Stimulated activated CD4-positive, alpha-beta T cell treated with anti-CD3 and anti-CD28 coated beads, Interleukin-12 subunit alpha, Interleukin-12 subunit beta, amount 100 ng/mL, for 24 hours (primary cell): ENCODE results near the gene DEFB124.
"Not testable (repeated sequence)": the region's sequence is repeated elsewhere in the genome, so short reads cannot be mapped to it uniquely, and the experiment has no call there.

Source experiments
- DNase-seq, 2 experiments: peaks; one replicate each; pipeline ENCODE4 v3.0.0-alpha.2; 2020; ENCODE audit warnings: low read depth in 2 of 2

DEFB124 gene, protein sequence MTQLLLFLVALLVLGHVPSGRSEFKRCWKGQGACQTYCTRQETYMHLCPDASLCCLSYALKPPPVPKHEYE

GRCh38 chr20:31474758-31475427 is at the start of gene DEFB124, which contains the start of gene REM1:
DEFB124 (minus strand) TSS chr20:31475127; CDS start chr20:31473013, 2,114 bp downstream.
REM1 (plus strand) TSS chr20:31475288; CDS start chr20:31476446, 1,158 bp downstream.
- no peak for DNase-seq

- DNase-seq, result no peak
Observed at GRCh38 chr20:31523361-31524283, 48.7 kb upstream of the DEFB124 start.

GRCh38 chr20:31522731-31523130 is 47.8 kb upstream of the DEFB124 start:
- DNase-seq, result no peak

DNA sequence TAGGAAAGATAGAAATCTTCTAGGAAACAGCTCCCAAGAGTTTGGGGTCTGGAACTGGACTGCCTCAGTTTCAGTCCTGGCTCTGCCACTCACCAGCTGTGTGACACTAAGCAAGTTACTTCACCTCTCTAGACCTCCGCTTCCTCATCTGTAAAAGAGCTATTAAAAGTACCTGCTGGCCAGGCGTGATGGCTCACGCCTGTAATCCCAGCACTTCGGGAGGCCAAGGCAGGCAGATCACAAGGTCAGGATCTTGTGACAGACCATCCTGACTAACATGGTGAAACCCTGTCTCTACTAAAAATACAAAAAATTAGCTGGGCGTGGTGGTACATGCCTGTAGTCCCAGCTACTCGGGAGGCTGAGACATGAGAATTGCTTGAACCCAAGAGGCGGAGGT is 46.3 kb upstream of the DEFB124 start:
- DNase-seq, result not testable (repeated sequence)

DNA sequence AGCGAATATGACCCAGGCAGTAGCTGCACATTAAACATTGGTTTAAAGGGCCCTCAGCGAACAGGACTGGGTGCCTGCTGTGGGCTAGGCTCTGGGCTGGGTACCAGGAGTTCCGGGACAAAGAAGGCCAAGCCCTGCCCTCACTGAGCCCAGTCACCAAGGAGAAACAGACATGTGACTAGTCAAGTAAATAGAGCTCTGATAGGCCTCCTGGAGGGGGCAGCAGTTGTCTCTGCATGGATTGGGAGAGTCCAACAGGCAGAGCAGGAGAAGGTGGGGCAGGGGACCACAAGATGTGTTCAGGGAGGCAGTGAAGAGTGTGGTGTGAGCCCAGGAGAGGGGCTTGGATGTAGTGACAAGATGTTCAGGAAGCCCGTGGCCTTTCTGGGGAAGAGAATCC is 42.4 kb upstream of the DEFB124 start:
- DNase-seq, result no peak

DNA sequence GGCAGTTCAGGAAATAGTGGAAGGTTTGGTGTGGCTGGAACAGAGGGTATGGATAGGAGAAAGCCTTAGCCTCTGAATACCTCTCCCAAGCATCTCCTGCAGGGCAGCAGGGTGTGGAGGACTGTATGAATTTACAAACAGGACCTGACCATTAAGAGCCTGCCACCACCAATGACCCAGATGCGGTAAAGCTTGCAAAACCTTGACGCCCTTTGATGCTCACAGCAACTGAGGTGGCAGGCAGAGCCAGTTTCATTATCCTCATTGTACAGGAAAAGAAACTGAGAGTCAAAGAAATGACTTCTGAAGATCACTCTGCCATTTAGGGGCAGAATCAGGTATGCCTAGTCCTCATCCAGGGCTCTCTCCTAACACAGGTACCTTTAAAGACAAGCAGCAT is 41.7 kb upstream of the DEFB124 start:
- no peak for DNase-seq

DNA sequence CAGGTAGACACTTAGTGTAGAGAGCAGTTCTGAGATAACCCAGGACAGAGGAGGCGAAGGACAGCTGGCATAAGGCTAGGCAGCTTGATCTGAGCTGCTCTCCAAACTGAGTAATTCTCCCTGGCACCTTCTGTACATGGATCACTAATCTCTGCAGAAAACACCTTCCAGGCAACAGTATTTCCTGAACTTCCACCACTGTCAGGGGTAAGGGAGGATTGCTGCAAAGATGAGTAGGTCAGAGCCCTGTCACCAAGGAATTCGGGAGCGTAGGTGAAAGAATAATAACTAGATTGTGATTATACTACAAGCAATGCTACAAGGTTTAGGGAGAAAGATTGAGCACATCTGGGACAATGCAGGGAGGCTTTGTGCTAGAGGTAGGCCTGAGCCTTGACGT is 41.2 kb upstream of the DEFB124 start:
- DNase-seq, result no peak

DNA sequence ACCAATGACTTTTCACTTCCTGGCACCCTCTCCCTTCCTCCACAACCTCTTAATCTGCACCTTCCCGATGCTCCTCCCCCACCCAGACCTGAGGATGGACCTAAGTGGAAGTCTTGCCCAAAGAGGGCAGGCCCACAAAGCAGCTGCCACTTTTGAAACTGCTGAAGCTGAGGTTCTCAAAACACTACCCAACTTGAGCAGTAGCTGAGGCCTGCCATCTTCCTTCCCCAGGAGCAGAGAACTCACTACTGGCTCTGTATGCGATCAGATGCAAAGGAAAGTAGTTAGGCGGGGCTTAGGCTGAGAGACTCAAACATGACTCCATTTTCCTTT is 40.8 kb upstream of the DEFB124 start:
- DNase-seq, result no peak

DNA sequence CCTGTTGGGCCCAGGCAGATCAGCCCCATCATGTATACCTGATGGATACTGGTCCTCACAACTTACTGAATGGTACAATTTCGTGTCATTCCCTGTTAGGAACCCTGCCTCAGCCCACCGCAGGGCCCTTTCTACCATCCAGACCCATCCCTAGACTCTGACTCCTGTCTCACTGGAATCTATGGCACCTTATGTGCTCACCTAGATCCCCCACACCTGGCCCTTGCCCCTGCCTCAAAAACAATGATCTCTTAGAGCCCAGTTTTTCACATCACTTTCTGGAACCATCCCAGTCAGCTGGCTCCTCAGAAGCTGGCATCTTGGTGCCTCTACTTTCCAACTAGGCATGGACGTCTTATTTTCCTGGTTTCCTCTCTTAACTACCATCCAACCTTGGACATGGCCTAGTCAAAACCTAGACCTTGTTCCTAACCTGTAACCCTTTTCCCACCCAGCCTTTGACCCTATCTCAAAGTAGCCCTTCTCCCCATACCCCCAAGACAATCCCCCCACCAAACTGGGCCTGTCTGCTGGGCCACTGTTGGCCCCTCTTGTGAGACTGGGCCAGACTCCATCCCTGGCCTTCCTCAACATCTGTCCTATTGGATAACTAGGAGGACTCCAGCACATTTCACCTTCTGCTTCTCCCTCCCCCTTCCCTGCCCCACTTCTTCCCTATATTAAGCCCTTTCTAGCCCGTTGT is 40.3 kb upstream of the DEFB124 start:
- no peak for DNase-seq

DNA sequence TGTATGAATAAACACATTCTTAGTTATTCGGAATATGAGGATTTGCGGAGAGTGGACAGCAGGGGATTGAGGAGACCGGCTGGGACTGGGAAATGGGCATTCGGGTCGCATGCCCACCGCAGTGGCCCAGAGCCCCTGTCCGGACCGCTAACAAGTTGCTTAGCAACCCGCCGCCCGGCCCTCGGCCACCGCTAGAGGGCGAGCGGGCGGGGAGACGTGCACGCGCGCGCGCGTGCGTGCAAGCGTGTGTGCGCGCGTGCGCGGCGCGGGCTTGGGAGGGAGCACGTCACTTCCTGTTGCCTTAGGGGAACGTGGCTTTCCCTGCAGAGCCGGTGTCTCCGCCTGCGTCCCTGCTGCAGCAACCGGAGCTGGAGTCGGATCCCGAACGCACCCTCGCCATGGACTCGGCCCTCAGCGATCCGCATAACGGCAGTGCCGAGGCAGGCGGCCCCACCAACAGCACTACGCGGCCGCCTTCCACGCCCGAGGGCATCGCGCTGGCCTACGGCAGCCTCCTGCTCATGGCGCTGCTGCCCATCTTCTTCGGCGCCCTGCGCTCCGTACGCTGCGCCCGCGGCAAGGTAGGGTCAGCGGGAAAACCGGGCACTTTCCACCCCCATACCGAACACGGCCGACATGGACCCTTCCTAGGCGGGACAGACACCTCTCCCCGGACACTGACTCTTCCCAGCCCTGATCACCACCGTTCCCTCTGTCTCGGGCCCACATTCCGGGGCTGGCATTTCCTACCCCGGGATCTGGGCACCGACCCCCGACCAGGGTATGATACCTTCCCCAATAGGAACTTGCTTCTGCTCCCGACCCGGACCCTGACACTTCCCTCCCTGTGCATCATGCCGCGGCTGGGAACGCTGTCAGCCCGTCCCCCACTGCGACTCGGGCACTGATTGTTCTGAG is 39.5 kb upstream of the DEFB124 start, which contains the start of gene HM13:
Gene HM13, plus strand, starts transcription at position 289 of the 918 bp plus-strand sequence. Its CDS starts 110 bp downstream, at position 399.
- DNase-seq, result peak; percentile 73 to 78

- no peak for DNase-seq
Observed at GRCh38 chr20:31508517-31509244, 33.8 kb upstream of the DEFB124 start.

- DNase-seq, result no peak
Observed at GRCh38 chr20:31505903-31506302, 31.0 kb upstream of the DEFB124 start.

DNA sequence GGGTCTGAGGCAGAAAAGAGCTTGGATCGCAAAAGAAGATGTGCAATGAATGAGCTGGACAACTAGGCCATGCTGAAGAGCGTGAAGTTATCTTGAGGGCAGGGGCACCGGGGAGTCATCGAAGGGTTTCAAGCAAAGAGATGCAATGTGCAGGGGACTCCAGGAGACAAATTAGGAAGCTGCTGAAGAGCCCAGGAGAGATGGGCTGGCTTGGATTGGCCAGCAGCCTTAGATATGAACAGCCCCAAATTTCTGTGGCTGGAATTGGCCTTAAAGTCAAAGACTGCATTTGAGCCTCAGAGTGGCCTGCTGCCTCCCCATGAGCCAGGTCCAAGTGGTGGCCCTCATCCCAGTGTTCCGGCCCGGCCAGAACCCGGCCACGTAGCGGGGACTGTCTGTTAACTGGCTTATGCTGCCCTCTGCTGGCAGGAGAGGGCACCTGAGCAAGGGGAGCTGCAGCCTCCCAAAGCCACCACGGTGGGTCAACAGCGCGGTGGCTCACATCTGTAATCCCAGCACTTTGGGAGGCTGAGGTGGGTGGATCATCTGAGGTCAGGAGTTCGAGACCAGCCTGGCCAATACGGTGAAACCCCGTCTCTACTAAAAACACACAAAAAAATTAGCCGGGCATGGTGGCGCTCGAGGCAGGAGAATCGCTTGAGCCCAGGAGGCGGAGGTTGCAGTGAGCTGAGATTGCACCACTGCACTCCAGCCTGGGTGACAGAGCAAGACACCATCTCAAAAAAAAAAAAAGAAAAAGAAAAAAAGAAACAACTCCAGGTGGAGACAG is 28.2 kb upstream of the DEFB124 start:
- DNase-seq, result peak; percentile 56 to 66

DNA sequence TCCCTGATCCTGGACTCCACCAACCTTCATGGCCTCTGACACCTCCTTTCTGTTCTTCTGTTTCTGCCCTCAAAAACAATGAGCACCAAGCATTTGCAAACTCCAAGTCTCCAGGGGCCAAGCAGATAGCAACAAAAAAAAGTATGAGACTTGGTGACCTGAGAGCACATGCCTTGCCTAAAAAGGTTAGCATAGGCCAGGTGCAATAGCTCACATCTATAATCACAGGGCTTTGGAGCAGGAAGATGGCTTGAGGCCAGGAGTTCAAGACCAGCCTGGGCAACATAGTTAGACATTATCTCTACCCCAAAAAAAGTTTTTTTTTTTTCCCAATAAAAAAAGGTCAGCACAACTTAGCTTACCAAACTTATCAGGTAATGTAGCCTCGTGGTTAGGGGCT is 25.6 kb upstream of the DEFB124 start:
- no peak for DNase-seq

DNA sequence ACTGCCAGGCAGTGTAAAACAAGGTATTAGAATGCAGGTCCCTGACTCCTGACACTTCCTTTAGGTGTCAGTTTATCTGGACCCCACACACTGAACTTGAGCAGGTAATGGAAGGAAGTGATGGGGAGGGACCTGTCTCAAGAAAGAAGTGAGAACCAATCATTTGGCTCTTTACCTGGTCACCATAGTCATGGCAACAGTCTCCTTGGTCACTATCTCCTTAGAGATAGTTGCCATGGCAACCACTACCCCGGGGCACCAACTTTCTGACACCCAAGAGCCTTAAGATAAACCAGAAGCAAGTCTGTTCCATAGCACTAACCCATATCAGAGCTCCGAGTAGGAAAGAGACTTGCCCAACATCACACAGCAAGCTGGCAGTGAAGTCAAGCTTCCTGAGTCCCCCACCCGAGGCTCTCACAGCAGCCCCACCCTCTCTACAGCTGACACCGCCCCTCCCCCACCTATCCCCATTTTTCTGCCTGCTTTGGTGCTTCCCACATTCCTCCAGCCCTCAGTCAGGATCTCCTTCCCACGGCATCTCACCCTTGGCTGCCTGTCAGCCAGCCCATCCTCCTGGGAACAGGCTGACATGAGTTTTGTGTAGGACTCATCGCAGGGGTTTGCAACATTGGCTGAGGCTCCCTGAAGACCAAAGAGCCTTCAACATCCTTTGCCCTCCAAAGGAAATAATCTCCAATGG is 23.1 kb upstream of the DEFB124 start:
- no peak for DNase-seq

GRCh38 chr20:31496761-31497295 is 21.9 kb upstream of the DEFB124 start:
- no peak for DNase-seq

GRCh38 chr20:31494131-31494530 is 19.2 kb upstream of the DEFB124 start:
- no peak for DNase-seq

- DNase-seq, result no peak
Observed at GRCh38 chr20:31490752-31491151, 15.8 kb upstream of the DEFB124 start.

DNA sequence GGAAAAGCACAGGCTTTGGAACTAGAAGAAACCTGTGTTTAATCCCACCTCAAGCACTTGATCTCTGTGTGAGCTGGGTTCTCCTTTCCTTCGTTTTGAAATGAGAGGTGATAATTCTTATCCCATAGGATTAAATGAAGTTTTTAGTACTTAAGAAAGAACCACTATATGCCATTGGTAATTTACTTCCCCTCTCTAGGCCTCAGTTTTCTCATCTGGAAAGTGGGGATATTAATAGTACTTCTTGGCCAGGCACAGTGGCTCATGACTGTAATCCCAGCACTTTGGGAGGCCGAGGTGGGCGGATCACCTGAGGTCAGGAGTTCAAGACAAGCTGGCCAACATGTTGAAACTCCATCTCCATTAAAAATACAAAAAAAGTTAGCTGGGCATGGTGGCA is 14.2 kb upstream of the DEFB124 start:
- no peak for DNase-seq
